GM12892 (cell line): ENCODE data around the gene CIAO2A.

Experiments
- POLR2A ChIP-seq: IDR thresholded peaks from 2 replicates; pipeline ENCODE4 v1.6.1; 2011; ENCODE audit warnings: low read depth, low read length, control low read depth
- POLR2AphosphoS5 ChIP-seq: IDR thresholded peaks from 2 replicates; pipeline ENCODE4 v1.6.1; 2011; ENCODE audit warnings: low read depth, low read length, control low read depth

GRCh38 chr15:64105113-64105704, 11.6 kb upstream of the CIAO2A start:
- TF ChIP-seq POLR2A (no peak), POLR2AphosphoS5 (no peak)
